ENCODE measurements around the gene UNC119.

Gene UNC119

GRCh38 chr17:28572259-28573039, 20.0 kb upstream of the UNC119 start:
- DNase-seq: no peak

- peak; percentile 71 for DNase-seq
These were observed 19.1 kb upstream of the UNC119 start, which contains the start of gene PIGS for GRCh38 chr17:28571361-28572122. TSS of gene PIGS (minus strand) at chr17:28571524. CDS start at chr17:28571496, 28 bp downstream.

GRCh38 chr17:28570716-28571360, 18.4 kb upstream of the UNC119 start:
- no peak for DNase-seq

GRCh38 chr17:28569446-28569845, 17.0 kb upstream of the UNC119 start:
- no peak for DNase-seq

GRCh38 chr17:28567604-28568003, 15.2 kb upstream of the UNC119 start:
- no peak for DNase-seq

GRCh38 chr17:28563475-28563874, 11.1 kb upstream of the UNC119 start:
- no peak for DNase-seq

GRCh38 chr17:28555022-28555421, 2.6 kb upstream of the UNC119 start:
- no peak for DNase-seq

- DNase-seq: no peak
These were observed 2.1 kb upstream of the UNC119 start for GRCh38 chr17:28554565-28554964.

- DNase-seq: no peak
These were observed 629 bp upstream of the UNC119 start for GRCh38 chr17:28553000-28553505.

GRCh38 chr17:28551421-28552175, 826 bp downstream of the UNC119 start:
- DNase-seq: no peak

GRCh38 chr17:28550858-28551257, 1.6 kb downstream of the UNC119 start:
- no peak for DNase-seq

- DNase-seq: no peak
These were observed 2.9 kb downstream of the UNC119 start for GRCh38 chr17:28549236-28550132.

- DNase-seq: no peak
These were observed 3.9 kb downstream of the UNC119 start for GRCh38 chr17:28548417-28549130.

GRCh38 chr17:28547623-28548416, 4.6 kb downstream of the UNC119 start:
- DNase-seq: no peak

- DNase-seq: no peak
These were observed 5.3 kb downstream of the UNC119 start for GRCh38 chr17:28547096-28547622.

- no peak for DNase-seq
These were observed 6.5 kb downstream of the UNC119 start for GRCh38 chr17:28545787-28546415.

GRCh38 chr17:28545141-28545503, 7.3 kb downstream of the UNC119 start:
- no peak for DNase-seq

GRCh38 chr17:28544402-28545140, 7.9 kb downstream of the UNC119 start:
- no peak for DNase-seq

- no peak for DNase-seq
These were observed 11.0 kb downstream of the UNC119 start for GRCh38 chr17:28541439-28541838.
